ENCODE data around the gene CDC25C. TPM values are rescaled to one million over a fixed set of nuclear protein-coding genes. Genes with fewer than 3 reads are reported as not detected.

Gene CDC25C
- total and polyA plus RNA-seq, 2 donors: 0.13 to 6.1 TPM

GRCh38 chr5:138353560-138354080 is 22.0 kb upstream of the CDC25C start:
- H3K4me3 ChIP-seq (ENCODE audit: low read depth, low read length): peak overlapping the region; percentile 99
- H3K36me3 ChIP-seq (ENCODE audit: insufficient read depth): no peaks in the 10 kb centered on the region
- no peak for DNase-seq (ENCODE audit: extremely low spot score)
- under 1% methylated on average over 11 of the region's 11 CpGs for WGBS
- peak overlapping the region; percentile 100 for H3K27ac ChIP-seq (ENCODE audit: low read depth)
- H3K4me1 ChIP-seq (ENCODE audit: insufficient read depth): peaks cover 2% of the 10 kb centered on the region

GRCh38 chr5:138352722-138353559 is 21.3 kb upstream of the CDC25C start:
- no peak for DNase-seq (ENCODE audit: extremely low spot score)
- peak overlapping the region; percentile 99 for H3K4me3 ChIP-seq (ENCODE audit: low read depth, low read length)
- H3K4me1 ChIP-seq (ENCODE audit: insufficient read depth): peaks cover 2% of the 10 kb centered on the region
- WGBS: under 1% methylated on average over 87 of the region's 88 CpGs
- peak overlapping the region; percentile 100 for H3K27ac ChIP-seq (ENCODE audit: low read depth)
- no peaks in the 10 kb centered on the region for H3K36me3 ChIP-seq (ENCODE audit: insufficient read depth)

- no peaks in the 10 kb centered on the region for H3K36me3 ChIP-seq (ENCODE audit: insufficient read depth)
- H3K4me1 ChIP-seq (ENCODE audit: insufficient read depth): peaks cover 2% of the 10 kb centered on the region
- DNase-seq (ENCODE audit: extremely low spot score): no peak
- H3K4me3 ChIP-seq (ENCODE audit: low read depth, low read length): peak within 1 kb of the TSS; percentile 99
- H3K27ac ChIP-seq (ENCODE audit: low read depth): peak within 1 kb of the TSS; percentile 100
- 7% methylated on average over 30 of the region's 30 CpGs for WGBS
Observed at GRCh38 chr5:138352071-138352721, 20.6 kb upstream of the CDC25C start, which contains the start of gene KDM3B. Gene KDM3B, plus strand, starts transcription at chr5:138352685. Its CDS starts 111 bp downstream, at chr5:138352796.

- H3K4me3 ChIP-seq (ENCODE audit: low read depth, low read length): no peak overlapping the region
- H3K4me1 ChIP-seq (ENCODE audit: insufficient read depth): peaks cover 2% of the 10 kb centered on the region
- H3K27ac ChIP-seq (ENCODE audit: low read depth): no peak overlapping the region
- H3K36me3 ChIP-seq (ENCODE audit: insufficient read depth): peaks cover 2% of the 10 kb centered on the region
- DNase-seq (ENCODE audit: extremely low spot score): no peak
Observed at GRCh38 chr5:138351517-138351916, 19.9 kb upstream of the CDC25C start.

- WGBS: 82% methylated on average over 1 of the region's 1 CpG
- Histone ChIP-seq H3K36me3 (ENCODE audit: insufficient read depth) (peaks cover 2% of the 10 kb centered on the region), H3K27ac (ENCODE audit: low read depth) (no peak overlapping the region), H3K4me3 (ENCODE audit: low read depth, low read length) (no peak overlapping the region), H3K4me1 (ENCODE audit: insufficient read depth) (peaks cover 2% of the 10 kb centered on the region)
- no peak for DNase-seq (ENCODE audit: extremely low spot score)
Observed at GRCh38 chr5:138351056-138351455, 19.5 kb upstream of the CDC25C start.

- DNase-seq (ENCODE audit: extremely low spot score): no peak
- peaks cover 2% of the 10 kb centered on the region for H3K4me1 ChIP-seq (ENCODE audit: insufficient read depth)
- no peak overlapping the region for H3K4me3 ChIP-seq (ENCODE audit: low read depth, low read length)
- no peak overlapping the region for H3K27ac ChIP-seq (ENCODE audit: low read depth)
- peaks cover 2% of the 10 kb centered on the region for H3K36me3 ChIP-seq (ENCODE audit: insufficient read depth)
Observed at GRCh38 chr5:138350563-138350890, 18.9 kb upstream of the CDC25C start.

GRCh38 chr5:138349852-138350562 is 18.4 kb upstream of the CDC25C start:
- Histone ChIP-seq H3K4me3 (ENCODE audit: low read depth, low read length) (no peak overlapping the region), H3K27ac (ENCODE audit: low read depth) (no peak overlapping the region), H3K36me3 (ENCODE audit: insufficient read depth) (peaks cover 2% of the 10 kb centered on the region), H3K4me1 (ENCODE audit: insufficient read depth) (peaks cover 2% of the 10 kb centered on the region)
- WGBS: 78% methylated on average over 1 of the region's 1 CpG
- no peak for DNase-seq (ENCODE audit: extremely low spot score)

GRCh38 chr5:138346889-138347288 is 15.3 kb upstream of the CDC25C start:
- peaks cover 2% of the 10 kb centered on the region for H3K36me3 ChIP-seq (ENCODE audit: insufficient read depth)

GRCh38 chr5:138344887-138345622 is 13.5 kb upstream of the CDC25C start:
- WGBS: 96% methylated on average over 32 of the region's 32 CpGs
- no peak overlapping the region for H3K4me3 ChIP-seq (ENCODE audit: low read depth, low read length)
- H3K27ac ChIP-seq (ENCODE audit: low read depth): no peak overlapping the region
- H3K36me3 ChIP-seq (ENCODE audit: insufficient read depth): peaks cover 2% of the 10 kb centered on the region
- no peaks in the 10 kb centered on the region for H3K4me1 ChIP-seq (ENCODE audit: insufficient read depth)
- DNase-seq (ENCODE audit: extremely low spot score): no peak

More at GRCh38 chr5:138346889-138347288, 15.3 kb upstream of the CDC25C start:
- Histone ChIP-seq H3K4me3 (ENCODE audit: low read depth, low read length) (no peak overlapping the region), H3K27ac (ENCODE audit: low read depth) (no peak overlapping the region), H3K4me1 (ENCODE audit: insufficient read depth) (no peaks in the 10 kb centered on the region)
- no peak for DNase-seq (ENCODE audit: extremely low spot score)
- WGBS: 91% methylated on average over 14 of the region's 14 CpGs

GRCh38 chr5:138340008-138340407 is 8.4 kb upstream of the CDC25C start:
- H3K4me1 ChIP-seq (ENCODE audit: insufficient read depth): no peaks in the 10 kb centered on the region
- no peak for DNase-seq (ENCODE audit: extremely low spot score)
- no peak overlapping the region for H3K4me3 ChIP-seq (ENCODE audit: low read depth, low read length)
- 87% methylated on average over 3 of the region's 3 CpGs for WGBS
- H3K27ac ChIP-seq (ENCODE audit: low read depth): no peak overlapping the region
- H3K36me3 ChIP-seq (ENCODE audit: insufficient read depth): no peaks in the 10 kb centered on the region

GRCh38 chr5:138339464-138339863 is 7.9 kb upstream of the CDC25C start:
- 38% methylated on average over 2 of the region's 2 CpGs for WGBS
- Histone ChIP-seq H3K36me3 (ENCODE audit: insufficient read depth) (no peaks in the 10 kb centered on the region), H3K4me3 (ENCODE audit: low read depth, low read length) (peak overlapping the region; percentile 85), H3K27ac (ENCODE audit: low read depth) (no peak overlapping the region), H3K4me1 (ENCODE audit: insufficient read depth) (no peaks in the 10 kb centered on the region)
- no peak for DNase-seq (ENCODE audit: extremely low spot score)

GRCh38 chr5:138339091-138339456 is 7.5 kb upstream of the CDC25C start:
- Histone ChIP-seq H3K36me3 (ENCODE audit: insufficient read depth) (no peaks in the 10 kb centered on the region), H3K4me1 (ENCODE audit: insufficient read depth) (no peaks in the 10 kb centered on the region), H3K27ac (ENCODE audit: low read depth) (no peak overlapping the region), H3K4me3 (ENCODE audit: low read depth, low read length) (peak overlapping the region; percentile 85)
- no peak for DNase-seq (ENCODE audit: extremely low spot score)
- 8% methylated on average over 7 of the region's 7 CpGs for WGBS

- no peaks in the 10 kb centered on the region for H3K36me3 ChIP-seq (ENCODE audit: insufficient read depth)
- no peak for DNase-seq (ENCODE audit: extremely low spot score)
- WGBS: under 1% methylated on average over 22 of the region's 22 CpGs
- H3K27ac ChIP-seq (ENCODE audit: low read depth): peak overlapping the region; percentile 98
- peak overlapping the region; percentile 85 for H3K4me3 ChIP-seq (ENCODE audit: low read depth, low read length)
- H3K4me1 ChIP-seq (ENCODE audit: insufficient read depth): no peaks in the 10 kb centered on the region
Observed at GRCh38 chr5:138338411-138339090, 6.9 kb upstream of the CDC25C start.
